ENCODE measurements around the gene ZNF2.
"Not testable (repeated sequence)": the region's sequence is repeated elsewhere in the genome, so short reads cannot be mapped to it uniquely, and the experiment has no call there.

DNA sequence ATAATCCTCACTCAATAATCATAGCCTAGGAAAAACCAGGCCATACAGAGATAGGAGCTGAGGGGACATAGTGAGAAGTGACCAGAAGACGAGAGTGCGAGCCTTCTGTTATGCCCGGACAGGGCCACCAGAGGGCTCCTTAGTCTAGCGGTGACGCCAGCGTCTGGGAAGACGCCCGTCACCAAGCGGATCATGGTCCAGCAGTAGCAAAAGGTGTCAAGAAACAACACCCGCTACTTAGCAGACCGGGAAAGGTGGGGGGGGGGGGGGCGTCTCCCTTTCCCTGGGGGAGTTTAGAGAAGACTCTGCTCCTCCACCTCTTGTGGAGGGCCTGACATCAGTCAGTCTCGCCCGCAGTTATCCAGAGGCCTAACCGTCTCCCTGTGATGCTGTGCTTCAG lies 27.3 kb downstream of the ZNF2 start:
- TF ChIP-seq, protein P1, sequence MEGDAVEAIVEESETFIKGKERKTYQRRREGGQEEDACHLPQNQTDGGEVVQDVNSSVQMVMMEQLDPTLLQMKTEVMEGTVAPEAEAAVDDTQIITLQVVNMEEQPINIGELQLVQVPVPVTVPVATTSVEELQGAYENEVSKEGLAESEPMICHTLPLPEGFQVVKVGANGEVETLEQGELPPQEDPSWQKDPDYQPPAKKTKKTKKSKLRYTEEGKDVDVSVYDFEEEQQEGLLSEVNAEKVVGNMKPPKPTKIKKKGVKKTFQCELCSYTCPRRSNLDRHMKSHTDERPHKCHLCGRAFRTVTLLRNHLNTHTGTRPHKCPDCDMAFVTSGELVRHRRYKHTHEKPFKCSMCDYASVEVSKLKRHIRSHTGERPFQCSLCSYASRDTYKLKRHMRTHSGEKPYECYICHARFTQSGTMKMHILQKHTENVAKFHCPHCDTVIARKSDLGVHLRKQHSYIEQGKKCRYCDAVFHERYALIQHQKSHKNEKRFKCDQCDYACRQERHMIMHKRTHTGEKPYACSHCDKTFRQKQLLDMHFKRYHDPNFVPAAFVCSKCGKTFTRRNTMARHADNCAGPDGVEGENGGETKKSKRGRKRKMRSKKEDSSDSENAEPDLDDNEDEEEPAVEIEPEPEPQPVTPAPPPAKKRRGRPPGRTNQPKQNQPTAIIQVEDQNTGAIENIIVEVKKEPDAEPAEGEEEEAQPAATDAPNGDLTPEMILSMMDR (IDR thresholded peaks at IDR 0.05; ENCODE audit: low read length) = peak; percentile 19
- not testable (repeated sequence) for TF ChIP-seq EZH2 (IDR thresholded peaks at IDR 0.05; ENCODE audit: borderline replicate concordance, low read length)
